H9 (cell line): ENCODE results near the gene AMPH. TPM values are rescaled to one million over a fixed set of nuclear protein-coding genes. Genes with fewer than 3 reads are reported as not detected.
"Not testable (repeated sequence)": the region's sequence is repeated elsewhere in the genome, so short reads cannot be mapped to it uniquely, and the experiment has no call there.

Experiments used
- DNase-seq: peaks from one replicate; pipeline ENCODE4 v3.0.0-alpha.2; 2017
- H2AFZ ChIP-seq: one replicate; pipeline ENCODE4 v1.6.1; 2013; ENCODE audit warnings: mild to moderate bottlenecking, low read length, control low read depth, moderate library complexity
- H2AK5ac ChIP-seq: 2 replicates; pipeline ENCODE4 v1.6.1; 2013; ENCODE audit warnings: low read length, control low read depth, mixed read lengths; ENCODE audit not compliant: insufficient read length
- H2BK120ac ChIP-seq: one replicate; pipeline ENCODE4 v1.6.1; 2013; ENCODE audit warnings: low read depth, mild to moderate bottlenecking, low read length, control low read depth, inconsistent platforms; ENCODE audit not compliant: poor library complexity, severe bottlenecking
- H2BK12ac ChIP-seq: 2 replicates; pipeline ENCODE4 v1.6.1; 2013; ENCODE audit warnings: low read length, control low read depth, mixed read lengths, low read depth; ENCODE audit not compliant: insufficient read length
- H2BK15ac ChIP-seq: 2 replicates; pipeline ENCODE4 v1.6.1; 2013; ENCODE audit warnings: low read depth, low read length, control low read depth
- H2BK20ac ChIP-seq: one replicate; pipeline ENCODE4 v1.6.1; 2013; ENCODE audit warnings: low read depth, mild to moderate bottlenecking, low read length, control low read depth, inconsistent platforms; ENCODE audit not compliant: poor library complexity, severe bottlenecking
- H2BK5ac ChIP-seq: 2 replicates; pipeline ENCODE4 v1.6.1; 2013; ENCODE audit warnings: low read length, control low read depth, mixed read lengths; ENCODE audit not compliant: insufficient read length
- H3K14ac ChIP-seq: 2 replicates; pipeline ENCODE4 v1.6.1; 2013; ENCODE audit warnings: low read length, control low read depth; ENCODE audit not compliant: insufficient read depth
- H3K18ac ChIP-seq: 2 replicates; pipeline ENCODE4 v1.6.1; 2013; ENCODE audit warnings: low read depth, mild to moderate bottlenecking, mixed read lengths, low read length, control low read depth; ENCODE audit not compliant: insufficient read length
- H3K23ac ChIP-seq: 2 replicates; pipeline ENCODE4 v1.6.1; 2013; ENCODE audit warnings: low read length, control low read depth, mixed read lengths, low read depth; ENCODE audit not compliant: insufficient read length
- H3K23me2 ChIP-seq: 2 replicates; pipeline ENCODE4 v1.6.1; 2013; ENCODE audit warnings: low read depth, mild to moderate bottlenecking, mixed read lengths, low read length, control low read depth; ENCODE audit not compliant: insufficient read length, poor library complexity, severe bottlenecking
- H3K27ac ChIP-seq: 2 replicates; pipeline ENCODE4 v1.5.1; 2013; ENCODE audit warnings: low read length, control low read depth, mixed read lengths, low read depth; ENCODE audit not compliant: insufficient read length
- H3K27me3 ChIP-seq: 2 replicates; pipeline ENCODE4 v1.6.1; 2013; ENCODE audit warnings: low read length, control low read depth, inconsistent platforms; ENCODE audit not compliant: insufficient read depth
- H3K4ac ChIP-seq: 2 replicates; pipeline ENCODE4 v1.6.1; 2013; ENCODE audit warnings: low read depth, mild to moderate bottlenecking, control low read depth, inconsistent platforms, low read length, moderate library complexity
- H3K4me1 ChIP-seq: 2 replicates; pipeline ENCODE4 v1.6.1; 2013; ENCODE audit warnings: low read length, control low read depth, inconsistent platforms; ENCODE audit not compliant: insufficient read depth
- H3K4me2 ChIP-seq: 2 replicates; pipeline ENCODE4 v1.6.1; 2013; ENCODE audit warnings: low read length, control low read depth, mixed read lengths; ENCODE audit not compliant: insufficient read length, insufficient read depth
- H3K56ac ChIP-seq: 2 replicates; pipeline ENCODE4 v1.6.1; 2013; ENCODE audit warnings: low read depth, mild to moderate bottlenecking, mixed read lengths, low read length, control low read depth; ENCODE audit not compliant: insufficient read length
- H3K79me1 ChIP-seq: 2 replicates; pipeline ENCODE4 v1.6.1; 2013; ENCODE audit warnings: low read depth, mild to moderate bottlenecking, moderate library complexity, low read length, control low read depth, inconsistent platforms; ENCODE audit not compliant: insufficient read depth, poor library complexity, severe bottlenecking
- H3K79me2 ChIP-seq: 2 replicates; pipeline ENCODE4 v1.6.1; 2013; ENCODE audit warnings: low read length, control low read depth, inconsistent platforms; ENCODE audit not compliant: insufficient read depth
- H3K9ac ChIP-seq: 2 replicates; pipeline ENCODE4 v1.6.1; 2013; ENCODE audit warnings: low read length, control low read depth, mixed read lengths; ENCODE audit not compliant: insufficient read length; ENCODE audit errors: extremely low read depth
- H3K9me3 ChIP-seq: one replicate; pipeline ENCODE4 v1.6.1; 2013; ENCODE audit warnings: low read depth, low read length, inconsistent platforms; ENCODE audit not compliant: control insufficient read depth
- H3T11ph ChIP-seq: one replicate; pipeline ENCODE4 v1.6.1; 2013; ENCODE audit warnings: mild to moderate bottlenecking, low read length, control low read depth, inconsistent platforms
- H4K20me1 ChIP-seq: one replicate; pipeline ENCODE4 v1.6.1; 2013; ENCODE audit not compliant: control insufficient read depth, insufficient read length, insufficient read depth
- H4K5ac ChIP-seq: 2 replicates; pipeline ENCODE4 v1.6.1; 2013; ENCODE audit warnings: low read depth, mild to moderate bottlenecking, mixed read lengths, low read length, control low read depth; ENCODE audit not compliant: insufficient read length
- H4K8ac ChIP-seq: replicated peaks from 2 replicates; pipeline ENCODE4 v1.6.1; 2013; ENCODE audit warnings: low read length, control low read depth, mixed read lengths, low read depth; ENCODE audit not compliant: insufficient read length
- H4K91ac ChIP-seq: 2 replicates; pipeline ENCODE4 v1.6.1; 2013; ENCODE audit warnings: low read depth, mild to moderate bottlenecking, moderate library complexity, mixed read lengths, low read length, control low read depth; ENCODE audit not compliant: insufficient read length
- H3K27ac Mint-ChIP-seq, 3 experiments: 2 replicates in 2 of 3; 3 replicates in 1 of 3; pipeline ENCODE4 v1.8.0; 2020 to 2021; ENCODE audit warnings: mixed read lengths in 3 of 3, mild to moderate bottlenecking in 1 of 3, moderate library complexity in 1 of 3
- H3K27me3 Mint-ChIP-seq: 2 replicates; pipeline ENCODE4 v1.8.0; 2021; ENCODE audit warnings: low read depth, mild to moderate bottlenecking, moderate library complexity, mixed read lengths
- H3K36me3 Mint-ChIP-seq, 3 experiments: 2 replicates in 2 of 3; 3 replicates in 1 of 3; pipeline ENCODE4 v1.8.0; 2020 to 2021; ENCODE audit warnings: low read depth in 3 of 3, mixed read lengths in 3 of 3; ENCODE audit not compliant: insufficient read depth in 1 of 3
- H3K4me1 Mint-ChIP-seq, 2 experiments: 2 replicates each; pipeline ENCODE4 v1.8.0; 2020; ENCODE audit warnings: mixed read lengths in 2 of 2
- H3K4me3 Mint-ChIP-seq, 2 experiments: 2 replicates in 1 of 2; 3 replicates in 1 of 2; pipeline ENCODE4 v1.8.0; 2020 to 2021; ENCODE audit warnings: mild to moderate bottlenecking in 2 of 2, mixed read lengths in 2 of 2, moderate library complexity in 1 of 2
- H3K9me3 Mint-ChIP-seq, 2 experiments: 2 replicates in 1 of 2; 3 replicates in 1 of 2; pipeline ENCODE4 v1.8.0; 2020; ENCODE audit warnings: mild to moderate bottlenecking in 2 of 2, mixed read lengths in 2 of 2, moderate library complexity in 1 of 2
- CTCF ChIP-seq: fragments of 200-600 bp; sonication (generic); conservative IDR thresholded peaks from 3 replicates; pipeline ENCODE4 v1.8.0; 2021; ENCODE audit warnings: antibody characterized with exemption, mild to moderate bottlenecking
- WGBS: extraction: QIAGEN DNeasy Blood & Tissue Kit; methylation state at CpG from one replicate; pipeline ENCODE4 v1.1.7; 2013; ENCODE audit warnings: missing lambda C conversion rate, low lambda C conversion rate, mixed read lengths; ENCODE audit not compliant: insufficient read length; ENCODE audit errors: extremely low coverage; 5-methylcytosine and 5-hydroxymethylcytosine counted together
- total RNA-seq: library from RNA; stranded (reverse); gene quantifications from 2 replicates; pipeline ENCODE4 v1.2.1, GENCODE V29; 2021

Gene AMPH
- total RNA-seq, 1 experiment from 2014 or later, result 4.8 TPM

GRCh38 chr7:38339953-38340819 lies 291.0 kb downstream of the AMPH start:
- Histone ChIP-seq H3K56ac (no peak overlapping the region), H3K18ac (no peak overlapping the region), H4K20me1 (no peaks in the 10 kb centered on the region), H3K4me1 (no peaks in the 10 kb centered on the region), H3T11ph (no peak overlapping the region), H3K23me2 (no peaks in the 10 kb centered on the region), H2AFZ (no peak overlapping the region), H4K91ac (no peak overlapping the region), H3K27ac (no peak overlapping the region), H2BK15ac (no peak overlapping the region), H2BK5ac (no peak overlapping the region), H3K9me3 (no peaks in the 10 kb centered on the region), H3K79me1 (no peaks in the 10 kb centered on the region), H2BK12ac (no peak overlapping the region), H4K5ac (no peak overlapping the region), H3K79me2 (no peaks in the 10 kb centered on the region), H2BK20ac (no peak overlapping the region), H3K4ac (no peak overlapping the region), H3K4me2 (no peak overlapping the region), H3K27me3 (no peaks in the 10 kb centered on the region), H3K23ac (no peak overlapping the region), H2BK120ac (no peak overlapping the region), H3K14ac (no peak overlapping the region), H2AK5ac (no peak overlapping the region), H4K8ac (no peak overlapping the region), H3K9ac (no peak overlapping the region)
- H3K36me3 Mint-ChIP-seq, result no peaks in the 10 kb centered on the region
- WGBS, result no CpG with 5 or more reads among the region's 4 CpGs
- no peaks in the 10 kb centered on the region for H3K9me3 Mint-ChIP-seq
- H3K27ac Mint-ChIP-seq, result no peak overlapping the region; a peak in 1 of 7 replicates
- no peak overlapping the region for H3K4me3 Mint-ChIP-seq
- peaks cover 11 to 13% of the 10 kb centered on the region in 2 experiments for H3K4me1 Mint-ChIP-seq
- TF ChIP-seq CTCF, result no peak
- H3K27me3 Mint-ChIP-seq, result no peaks in the 10 kb centered on the region
- no peak for DNase-seq

DNA sequence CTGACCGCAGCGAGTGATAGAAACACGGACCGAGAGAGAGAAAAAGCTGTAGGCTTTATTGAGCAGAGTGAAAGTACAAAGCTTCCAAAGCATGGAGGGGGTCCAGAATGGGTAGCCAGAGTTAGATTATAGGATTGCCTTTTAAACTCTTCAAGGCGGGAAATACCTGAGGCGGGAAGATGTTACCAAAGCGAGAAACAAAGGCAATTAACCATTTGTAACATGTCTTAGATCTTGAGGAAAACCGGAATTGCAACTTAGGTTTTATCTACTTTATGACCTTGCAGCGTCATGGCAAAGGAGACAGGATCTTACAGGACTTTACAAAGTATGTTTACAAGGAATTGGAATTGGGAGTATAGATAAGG lies 295.0 kb downstream of the AMPH start:
- not testable (repeated sequence) for H3T11ph ChIP-seq, H3K79me1 ChIP-seq, H2BK15ac ChIP-seq, H3K9ac ChIP-seq, H2BK5ac ChIP-seq, H3K9me3 ChIP-seq, H3K27ac Mint-ChIP-seq, H3K4ac ChIP-seq, H3K23ac ChIP-seq, H4K5ac ChIP-seq, H3K27me3 ChIP-seq, H3K4me2 ChIP-seq, H3K14ac ChIP-seq, H3K23me2 ChIP-seq, H3K56ac ChIP-seq, H3K4me3 Mint-ChIP-seq, H4K91ac ChIP-seq, H3K27ac ChIP-seq, DNase-seq, H2BK120ac ChIP-seq, H2AK5ac ChIP-seq, H4K20me1 ChIP-seq, H3K27me3 Mint-ChIP-seq, H2BK12ac ChIP-seq, H2BK20ac ChIP-seq, H3K79me2 ChIP-seq, H3K36me3 Mint-ChIP-seq, H2AFZ ChIP-seq, H3K18ac ChIP-seq, H4K8ac ChIP-seq, H3K4me1 ChIP-seq, H3K9me3 Mint-ChIP-seq
- no CpG with 5 or more reads among the region's 9 CpGs for WGBS
- H3K4me1 Mint-ChIP-seq, result peaks cover 24 to 28% of the 10 kb centered on the region in 2 experiments
